ENCODE results near the gene PJA1.

Gene PJA1

GRCh38 chrX:69142788-69143469 is 22.3 kb downstream of the PJA1 start:
- no peak for DNase-seq (ENCODE audit: low spot score)

- no peak for DNase-seq (ENCODE audit: low spot score)
Observed at GRCh38 chrX:69140837-69141236, 24.4 kb downstream of the PJA1 start.

- DNase-seq (ENCODE audit: low spot score): no peak
Observed at GRCh38 chrX:69139516-69139915, 25.7 kb downstream of the PJA1 start.

GRCh38 chrX:69138512-69138911 is 26.7 kb downstream of the PJA1 start:
- no peak for DNase-seq (ENCODE audit: low spot score)

- DNase-seq (ENCODE audit: low spot score): no peak
Observed at GRCh38 chrX:69138118-69138390, 27.2 kb downstream of the PJA1 start.

GRCh38 chrX:69137371-69138117 is 27.7 kb downstream of the PJA1 start:
- DNase-seq (ENCODE audit: low spot score): no peak

GRCh38 chrX:69136546-69137331 is 28.5 kb downstream of the PJA1 start:
- DNase-seq (ENCODE audit: low spot score): no peak

- no peak for DNase-seq (ENCODE audit: low spot score)
Observed at GRCh38 chrX:69133921-69134542, 31.2 kb downstream of the PJA1 start.

GRCh38 chrX:69131886-69132285 is 33.4 kb downstream of the PJA1 start:
- no peak for DNase-seq (ENCODE audit: low spot score)

GRCh38 chrX:69130439-69130838 is 34.8 kb downstream of the PJA1 start:
- no peak for DNase-seq (ENCODE audit: low spot score)

- no peak for DNase-seq (ENCODE audit: low spot score)
Observed at GRCh38 chrX:69128588-69128987, 36.7 kb downstream of the PJA1 start.

GRCh38 chrX:69127466-69127865 is 37.8 kb downstream of the PJA1 start:
- no peak for DNase-seq (ENCODE audit: low spot score)

- no peak for DNase-seq (ENCODE audit: low spot score)
Observed at GRCh38 chrX:69126642-69127041, 38.6 kb downstream of the PJA1 start.

- DNase-seq (ENCODE audit: low spot score): no peak
Observed at GRCh38 chrX:69125094-69125493, 40.2 kb downstream of the PJA1 start.

GRCh38 chrX:69124108-69124507 is 41.1 kb downstream of the PJA1 start:
- DNase-seq (ENCODE audit: low spot score): no peak

- no peak for DNase-seq (ENCODE audit: low spot score)
Observed at GRCh38 chrX:69123481-69123880, 41.8 kb downstream of the PJA1 start.

- no peak for DNase-seq (ENCODE audit: low spot score)
Observed at GRCh38 chrX:69121321-69122000, 43.8 kb downstream of the PJA1 start.

GRCh38 chrX:69120476-69120875 is 44.8 kb downstream of the PJA1 start:
- no peak for DNase-seq (ENCODE audit: low spot score)

GRCh38 chrX:69119122-69119521 is 46.1 kb downstream of the PJA1 start:
- DNase-seq (ENCODE audit: low spot score): no peak

GRCh38 chrX:69117876-69118526 is 47.3 kb downstream of the PJA1 start:
- no peak for DNase-seq (ENCODE audit: low spot score)

GRCh38 chrX:69116077-69116476 is 49.2 kb downstream of the PJA1 start:
- DNase-seq (ENCODE audit: low spot score): no peak

GRCh38 chrX:69113723-69114122 is 51.5 kb downstream of the PJA1 start:
- DNase-seq (ENCODE audit: low spot score): no peak
